Hindlimb muscle (tissue), 1 donor: ENCODE measurements around the gene OSBP. TPM values are rescaled to one million over a fixed set of nuclear protein-coding genes. Genes with fewer than 3 reads are reported as not detected.
A peak's percentile ranks its signal among the peaks of the same experiment; 100 is the strongest.
"Not testable (repeated sequence)": the region's sequence is repeated elsewhere in the genome, so short reads cannot be mapped to it uniquely, and the experiment has no call there.

Experiments
- DNase-seq: peaks from one replicate; pipeline ENCODE4 v3.0.0-alpha.2; 2013
- polyA plus RNA-seq: library from polyadenylated mRNA; unstranded; fragments of 120-200 nt; gene quantifications from one replicate; pipeline ENCODE4 v1.2.1, GENCODE V29; 2013; ENCODE audit not compliant: insufficient read length

OSBP gene
- polyA plus RNA-seq, 1 donor, result 63.3 TPM

DNA sequence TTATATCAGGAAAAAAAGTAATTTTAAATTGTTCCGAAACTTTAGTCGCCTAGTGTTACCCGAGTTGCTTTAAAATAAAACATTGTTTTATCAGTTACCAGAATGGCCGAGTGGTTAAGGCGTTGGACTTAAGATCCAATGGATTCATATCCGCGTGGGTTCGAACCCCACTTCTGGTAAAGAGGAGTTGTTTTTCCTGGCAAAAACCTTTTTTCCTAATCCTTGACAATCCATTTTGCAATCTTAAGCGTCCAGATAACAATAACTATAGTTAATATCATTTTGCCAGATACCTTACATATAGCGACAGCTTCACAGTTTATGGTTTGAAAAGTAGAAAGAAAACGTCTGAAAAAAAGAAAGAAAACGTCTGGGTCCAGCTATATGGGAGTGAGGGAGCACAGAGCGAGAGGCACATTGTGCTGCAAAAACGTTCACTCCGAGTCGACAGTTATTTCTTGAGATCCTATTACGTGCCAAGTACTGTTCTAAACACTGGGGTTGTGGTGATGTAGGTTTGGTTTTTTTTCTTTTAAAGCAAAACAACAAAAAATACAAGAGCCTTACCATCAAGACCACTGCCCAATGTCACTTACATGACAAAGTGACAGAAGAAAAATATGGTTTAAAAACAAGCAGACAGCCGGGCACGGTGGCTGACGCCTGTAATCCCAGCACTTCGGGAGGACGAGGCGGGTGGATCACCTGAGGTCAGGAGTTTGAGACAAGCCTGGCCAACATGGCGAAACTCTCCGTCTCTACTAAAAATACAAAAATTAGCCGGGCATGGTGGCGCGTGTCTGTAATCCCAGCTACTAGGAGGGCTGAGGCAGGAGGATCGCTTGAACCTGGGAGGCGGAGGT is 63.7 kb downstream of the OSBP start:
- peak; percentile 68 for DNase-seq

DNA sequence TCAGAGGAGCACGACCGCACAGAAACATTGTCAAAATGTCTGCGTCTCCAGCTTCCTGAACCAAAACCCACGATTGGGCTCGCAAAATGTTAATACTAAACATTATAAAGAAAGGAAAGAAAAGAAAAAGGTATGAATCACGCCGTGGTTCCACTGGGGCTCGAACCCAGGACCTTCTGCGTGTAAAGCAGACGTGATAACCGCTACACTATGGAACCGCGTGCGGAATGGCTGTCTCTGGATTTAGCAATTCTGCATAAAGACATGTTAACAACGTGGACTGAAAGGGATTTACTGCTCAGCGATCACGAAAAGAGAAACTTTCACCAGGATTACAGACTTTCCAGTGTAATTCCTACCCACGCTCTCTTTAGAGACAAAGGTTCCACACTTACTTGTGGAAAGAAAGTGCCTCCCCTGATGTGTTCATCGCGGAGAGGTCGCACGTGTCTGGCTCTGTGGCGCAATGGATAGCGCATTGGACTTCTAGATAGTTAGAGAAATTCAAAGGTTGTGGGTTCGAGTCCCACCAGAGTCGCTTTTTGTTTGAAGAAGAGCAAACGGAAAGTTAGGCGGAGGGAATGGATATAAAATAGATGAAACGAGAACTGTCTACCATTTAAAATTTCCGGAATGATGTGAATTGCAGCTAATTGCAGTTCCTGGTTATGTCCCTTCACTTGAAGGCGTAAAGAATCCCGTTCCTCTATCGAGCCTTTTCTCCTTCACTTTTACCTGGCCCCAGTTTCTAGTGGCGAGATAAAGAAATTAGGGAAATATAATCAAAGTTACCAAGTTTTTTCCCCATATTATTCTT is 64.5 kb downstream of the OSBP start:
- peak; percentile 89 for DNase-seq

DNA sequence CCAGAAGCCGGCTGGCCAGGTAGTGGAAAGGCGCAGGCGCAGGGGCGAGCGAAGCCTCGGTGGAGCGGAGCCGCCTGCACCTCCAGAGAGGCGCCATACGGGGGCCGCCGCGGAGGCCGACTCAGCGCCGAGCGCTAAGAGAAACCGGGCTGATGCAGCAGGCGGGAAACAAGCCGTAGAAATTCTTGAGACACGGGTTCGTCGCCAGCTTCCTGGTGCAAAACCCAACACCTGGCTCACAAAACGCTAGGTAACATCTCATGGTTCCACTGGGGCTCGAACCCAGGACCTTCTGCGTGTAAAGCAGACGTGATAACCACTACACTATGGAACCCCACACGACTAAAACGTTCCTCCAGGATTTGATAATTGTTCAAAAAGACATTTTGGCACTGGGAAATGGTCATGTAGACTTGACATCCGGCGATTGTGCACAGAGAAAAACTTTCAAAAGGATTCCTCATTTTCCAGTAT is 65.2 kb downstream of the OSBP start:
- DNase-seq, result peak; percentile 90

DNA sequence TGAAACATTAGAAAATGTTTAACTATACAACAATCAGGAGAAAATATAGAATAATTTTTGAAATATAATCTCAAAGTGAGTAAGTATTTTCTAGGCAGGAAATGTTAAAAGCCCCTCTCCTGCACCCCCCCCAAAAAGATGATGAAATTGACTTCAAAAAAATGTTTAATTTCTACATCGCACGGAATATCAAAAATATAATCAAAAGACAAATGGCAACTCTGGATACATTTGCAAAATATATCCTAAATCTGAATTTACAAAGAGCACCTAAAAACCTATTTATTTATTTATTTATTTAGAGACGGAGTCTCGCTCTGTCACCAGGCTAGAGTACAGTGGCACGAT is 67.3 kb downstream of the OSBP start:
- no peak for DNase-seq

DNA sequence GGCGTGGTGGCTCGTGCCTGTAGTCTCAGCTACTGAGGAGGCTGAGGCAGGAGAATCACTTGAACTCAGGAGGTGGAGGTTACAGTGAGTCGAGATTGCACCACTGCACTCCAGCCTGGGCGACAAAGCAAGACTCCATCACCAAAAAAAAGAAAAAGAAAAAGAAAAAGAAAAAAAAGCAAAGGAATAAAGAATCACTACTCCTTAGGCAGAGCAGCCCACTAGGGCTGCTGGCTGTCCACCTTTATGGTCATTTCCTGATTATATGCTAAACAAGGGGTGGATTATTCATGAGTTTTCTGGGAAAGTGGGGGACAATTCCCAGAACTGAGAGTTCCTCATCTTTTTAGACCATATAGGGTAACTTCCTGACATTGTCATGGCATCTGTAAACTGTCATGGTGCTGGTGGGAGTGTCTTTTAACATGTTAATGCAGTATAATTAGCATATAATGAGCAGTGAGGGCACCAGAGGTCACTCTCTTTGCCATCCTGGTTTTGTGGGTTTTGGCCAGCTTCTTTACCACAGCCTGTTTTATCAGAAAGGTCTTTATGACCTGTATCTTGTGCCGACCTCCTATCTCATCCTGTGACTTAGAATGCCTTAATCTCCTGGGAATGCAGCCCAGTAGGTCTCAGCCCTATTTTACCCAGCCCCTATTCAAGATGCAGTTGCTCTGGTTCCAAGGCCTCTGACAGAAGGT is 67.8 kb downstream of the OSBP start:
- DNase-seq, result not testable (repeated sequence)

DNA sequence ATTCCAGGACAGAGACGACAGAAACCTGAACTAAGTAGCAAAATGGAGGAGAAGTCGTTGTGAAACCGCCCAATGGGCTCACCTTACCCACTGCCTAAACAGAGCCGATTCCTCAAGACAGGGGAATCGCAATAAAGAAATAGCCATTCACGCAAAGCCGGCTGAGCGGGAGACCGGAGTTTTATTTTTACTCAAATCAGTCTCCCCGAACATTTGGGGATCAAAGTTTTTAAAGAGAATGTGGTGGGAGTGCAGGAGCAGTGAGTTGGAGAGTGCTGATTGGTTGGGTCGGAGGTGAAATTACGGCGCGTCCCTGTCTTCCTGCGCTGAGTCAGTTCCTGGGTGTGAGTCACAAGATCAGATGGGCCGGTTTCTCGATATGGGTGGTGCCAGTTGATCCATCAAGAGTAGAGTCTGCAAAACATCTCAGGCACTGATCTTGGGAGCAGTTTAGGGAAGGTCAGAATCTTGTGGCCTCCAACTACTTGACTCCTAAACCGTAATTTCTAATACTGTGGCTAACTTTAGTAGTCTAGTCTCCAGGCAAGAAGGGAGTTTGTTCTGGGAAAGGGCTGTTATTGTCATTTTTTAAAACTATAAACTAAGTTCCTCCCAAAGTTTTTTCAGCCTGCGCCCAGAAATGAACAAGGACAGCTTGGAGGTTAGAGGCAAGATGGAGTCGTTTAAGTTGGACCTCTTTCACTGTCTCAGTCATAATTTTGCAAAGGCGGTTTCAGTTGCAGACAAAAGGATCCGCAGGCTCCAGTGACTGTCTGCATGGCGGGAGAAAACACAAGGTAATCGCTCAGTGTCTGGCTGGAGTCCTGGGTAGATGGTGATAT is 70.2 kb downstream of the OSBP start:
- no peak for DNase-seq

DNA sequence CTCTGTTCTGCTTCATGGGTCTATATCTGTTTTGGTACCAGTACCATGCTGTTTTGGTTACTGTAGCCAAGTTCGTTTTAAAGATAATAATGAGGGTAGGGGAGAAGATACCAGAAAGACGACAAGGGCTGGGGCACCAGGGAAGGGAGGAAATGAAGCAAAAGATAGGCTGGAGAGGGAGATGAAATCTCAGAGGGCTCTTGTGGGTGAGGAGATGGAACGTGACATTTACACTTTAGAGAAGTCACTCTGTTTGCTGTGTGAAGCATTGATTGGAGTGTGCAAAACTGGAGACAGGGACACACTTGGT is 70.8 kb downstream of the OSBP start:
- DNase-seq, result no peak

DNA sequence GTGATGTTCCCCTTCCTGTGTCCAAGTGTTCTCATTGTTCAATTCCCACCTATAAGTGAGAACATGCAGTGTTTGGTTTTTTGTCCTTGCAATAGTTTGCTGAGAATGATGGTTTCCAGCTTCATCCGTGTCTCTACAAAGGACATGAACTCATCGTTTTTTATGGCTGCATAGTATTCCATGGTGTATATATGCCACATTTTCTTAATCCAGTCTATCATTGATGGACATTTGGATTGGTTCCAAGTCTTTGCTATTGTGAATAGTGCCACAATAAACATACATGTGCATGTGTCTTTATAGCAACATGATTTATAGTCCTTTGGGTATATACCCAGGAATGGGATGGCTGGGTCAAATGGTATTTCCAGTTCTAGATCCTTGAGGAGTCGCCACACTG is 71.9 kb downstream of the OSBP start:
- DNase-seq, result not testable (repeated sequence)

DNA sequence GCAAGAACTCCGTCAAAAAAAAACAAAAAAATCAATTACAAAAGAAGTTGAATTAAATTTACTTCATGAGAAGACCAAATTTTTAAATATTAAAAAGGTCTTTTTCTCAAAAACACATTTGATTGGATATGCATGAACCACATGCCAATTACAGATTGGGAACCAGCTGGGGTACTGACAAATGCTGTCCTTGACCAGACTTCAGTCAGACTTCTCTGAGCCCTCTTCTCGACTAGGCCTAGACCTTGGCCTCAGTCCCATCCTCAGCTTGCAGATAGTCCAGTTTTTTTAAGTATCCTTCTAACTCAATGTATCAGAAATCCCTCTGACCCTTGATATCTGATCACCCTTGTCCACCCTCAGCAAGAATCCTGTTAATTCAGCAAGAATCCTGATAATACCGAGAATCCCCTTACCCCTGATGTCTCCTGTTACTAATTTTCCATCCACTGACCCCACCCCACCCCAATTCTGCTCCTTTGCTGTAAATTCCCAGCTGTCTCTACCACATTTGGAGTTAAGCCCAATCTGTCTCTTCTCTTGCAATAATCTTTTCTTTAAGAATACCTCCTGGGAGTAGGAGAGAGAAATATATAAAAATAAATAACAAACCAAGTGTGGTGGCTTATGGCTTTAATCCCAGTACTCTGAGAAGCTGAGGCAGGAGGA is 73.3 kb downstream of the OSBP start:
- no peak for DNase-seq

DNA sequence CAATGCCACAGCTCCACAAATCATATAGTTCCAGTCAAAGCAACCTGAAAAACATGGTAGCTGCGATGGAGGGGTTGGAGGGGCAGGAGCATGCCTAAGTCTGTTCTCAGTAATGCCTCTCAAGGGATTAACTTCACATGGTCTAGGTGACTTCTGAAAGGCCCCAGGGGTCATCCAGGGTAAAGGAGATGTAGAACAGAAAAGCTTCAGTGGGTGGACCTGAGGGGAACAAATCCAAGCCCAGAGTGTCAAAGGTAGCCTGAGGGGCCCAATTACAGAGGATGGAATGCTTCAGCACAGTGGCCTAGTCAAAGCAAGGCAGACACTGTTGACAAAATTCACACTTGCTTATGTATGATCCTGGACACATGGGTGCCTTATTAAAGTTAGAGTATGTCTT is 80.9 kb downstream of the OSBP start:
- DNase-seq, result no peak

DNA sequence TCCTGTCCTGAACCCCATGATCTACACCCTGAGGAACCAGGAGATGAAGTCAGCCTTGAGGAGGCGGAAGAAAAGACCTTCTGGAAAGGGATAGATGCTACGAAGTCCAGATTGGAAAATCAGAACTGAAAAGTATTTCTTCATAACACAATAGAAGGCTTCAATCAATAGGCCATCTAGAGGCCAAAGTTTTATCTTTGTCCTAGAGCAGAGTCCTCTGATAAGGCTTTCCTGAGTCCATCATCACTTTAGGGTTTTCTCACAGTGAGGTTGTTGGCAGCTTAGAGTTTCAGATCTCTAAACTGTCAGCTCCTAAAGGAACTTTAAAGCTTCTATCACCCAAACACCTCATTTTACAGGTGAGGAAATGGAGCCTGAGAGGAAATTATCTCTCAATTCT is 83.0 kb downstream of the OSBP start:
- DNase-seq, result no peak

DNA sequence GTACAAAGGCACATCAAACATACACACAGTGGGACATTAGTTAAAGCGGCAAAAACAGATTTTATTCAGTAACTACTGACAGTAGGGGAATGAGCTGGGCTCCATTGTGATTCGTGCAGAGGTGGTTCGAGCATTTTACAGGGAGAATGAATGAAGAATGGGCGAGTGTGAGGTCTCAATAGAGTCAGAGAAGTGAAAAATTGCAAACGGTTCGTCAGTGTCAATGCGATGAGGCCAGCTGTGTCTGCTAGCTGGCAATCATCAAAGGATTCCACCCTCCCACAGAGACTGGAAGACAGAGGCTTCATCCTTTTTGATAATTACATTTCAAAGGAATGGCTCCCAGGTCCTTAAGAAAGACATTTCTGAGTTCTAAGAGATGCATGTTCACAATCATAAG is 86.9 kb downstream of the OSBP start:
- DNase-seq, result no peak

Other genes with a start within 250 kb of the OSBP start
- gene OR5A2, start 189.4 kb downstream of the OSBP start, polyA plus RNA-seq, result not detected
- gene OR5A1, start 179.3 kb downstream of the OSBP start, polyA plus RNA-seq, result not detected
- not detected for gene OR4D6, start 158.8 kb downstream of the OSBP start, polyA plus RNA-seq
- gene OR4D10, start 142.5 kb downstream of the OSBP start, polyA plus RNA-seq, result not detected
- gene OR4D11, start 112.2 kb downstream of the OSBP start, polyA plus RNA-seq, result not detected
- 0.09 TPM for gene OR4D9, start 104.2 kb downstream of the OSBP start, polyA plus RNA-seq
- gene PATL1, start 53.3 kb upstream of the OSBP start, polyA plus RNA-seq, result 28.7 TPM
- not detected for gene OR10V1, start 98.1 kb upstream of the OSBP start, polyA plus RNA-seq
- 4.1 TPM for gene STX3, start 139.6 kb upstream of the OSBP start, polyA plus RNA-seq
- gene MRPL16, start 195.0 kb upstream of the OSBP start, polyA plus RNA-seq, result 36.0 TPM
- gene CBLIF, start 229.7 kb upstream of the OSBP start, polyA plus RNA-seq, result not detected